ENCODE data around the gene FBXL7.

GRCh38 chr5:15643731-15644130 lies 143.8 kb downstream of the FBXL7 start:
- TF ChIP-seq CTCF (IDR thresholded peaks at IDR 0.05; ENCODE audit: low read depth, low read length, poor library complexity, severe bottlenecking) (no peak), EZH2phosphoT487 (IDR thresholded peaks at IDR 0.05; ENCODE audit: borderline replicate concordance, low read length) (no peak)
